ENCODE results near the gene NKD1.
A peak's percentile ranks its signal among the peaks of the same experiment; 100 is the strongest.

The NKD1 gene

GRCh38 chr16:50692999-50693781 lies 145.0 kb downstream of the NKD1 start, which contains the start of gene NOD2:
NOD2 (plus strand) TSS chr16:50693606; CDS start chr16:50699496, 5,890 bp downstream.
- POLR2A ChIA-PET, result no interaction called here
- TF ChIP-seq TARDBP (IDR thresholded peaks at IDR 0.05) (no peak), SUZ12 (IDR thresholded peaks at IDR 0.05) (no peak), LEF1 (IDR thresholded peaks at IDR 0.05; ENCODE audit: borderline replicate concordance) (no peak), FOXK2 (IDR thresholded peaks at IDR 0.05) (no peak), CTBP1 (IDR thresholded peaks at IDR 0.05; ENCODE audit: borderline replicate concordance) (no peak), ZNF384 (IDR thresholded peaks at IDR 0.05) (no peak), BHLHE40 (IDR thresholded peaks at IDR 0.05; ENCODE audit: borderline replicate concordance) (no peak), FOXA1 (IDR thresholded peaks at IDR 0.05) (no peak), PKNOX1 (IDR thresholded peaks at IDR 0.05) (no peak), L3MBTL2 (conservative IDR thresholded peaks at IDR 0.05) (no peak), FOXM1 (IDR thresholded peaks at IDR 0.05; ENCODE audit: borderline replicate concordance) (no peak), ARNT (IDR thresholded peaks at IDR 0.05) (no peak), HDGF (IDR thresholded peaks at IDR 0.05; ENCODE audit: borderline replicate concordance) (no peak), SP1 (IDR thresholded peaks at IDR 0.05) (no peak), ELF4 (IDR thresholded peaks at IDR 0.05) (no peak)
- peak; percentile 68 for DNase-seq (ENCODE audit: extremely low spot score)
- CTCF ChIA-PET, result no interaction called here

- no peak for DNase-seq (ENCODE audit: extremely low spot score)
- ChIA-PET CTCF (no interaction called here), POLR2A (no interaction called here)
- no peak for TF ChIP-seq SUZ12 (IDR thresholded peaks at IDR 0.05)
Observed at GRCh38 chr16:50694206-50694605, 146.0 kb downstream of the NKD1 start.

GRCh38 chr16:50695017-50696000 lies 147.1 kb downstream of the NKD1 start:
- no peak for DNase-seq (ENCODE audit: extremely low spot score)
- CTCF ChIA-PET, result no interaction called here

GRCh38 chr16:50696126-50696525 lies 147.9 kb downstream of the NKD1 start:
- TF ChIP-seq ARNT (IDR thresholded peaks at IDR 0.05) (no peak), ELF4 (IDR thresholded peaks at IDR 0.05) (no peak), HDGF (IDR thresholded peaks at IDR 0.05; ENCODE audit: borderline replicate concordance) (no peak), TARDBP (IDR thresholded peaks at IDR 0.05) (no peak), LEF1 (IDR thresholded peaks at IDR 0.05; ENCODE audit: borderline replicate concordance) (no peak), SP1 (IDR thresholded peaks at IDR 0.05) (no peak), NFRKB (IDR thresholded peaks at IDR 0.05) (no peak), FOXM1 (IDR thresholded peaks at IDR 0.05; ENCODE audit: borderline replicate concordance) (no peak), ZNF384 (IDR thresholded peaks at IDR 0.05) (no peak), FOXA1 (IDR thresholded peaks at IDR 0.05) (no peak), SUZ12 (IDR thresholded peaks at IDR 0.05) (no peak), FOXK2 (IDR thresholded peaks at IDR 0.05) (no peak), L3MBTL2 (conservative IDR thresholded peaks at IDR 0.05) (no peak), CTBP1 (IDR thresholded peaks at IDR 0.05; ENCODE audit: borderline replicate concordance) (no peak), PKNOX1 (IDR thresholded peaks at IDR 0.05) (no peak), BHLHE40 (IDR thresholded peaks at IDR 0.05; ENCODE audit: borderline replicate concordance) (no peak)
- ChIA-PET POLR2A (no interaction called here), CTCF (interaction anchor here (0.7 kb wide), 1 partner anchor 99 kb away, joined by 3 read pairs; no protein-coding TSS in a partner anchor)
- no peak for DNase-seq (ENCODE audit: extremely low spot score)

More at GRCh38 chr16:50695017-50696000, 147.1 kb downstream of the NKD1 start:
- POLR2A ChIA-PET, result no interaction called here
- no peak for TF ChIP-seq ELF4 (IDR thresholded peaks at IDR 0.05)
- TF ChIP-seq FOXA1 (IDR thresholded peaks at IDR 0.05), result no peak
- TF ChIP-seq ARNT (IDR thresholded peaks at IDR 0.05), result no peak
- no peak for TF ChIP-seq FOXK2 (IDR thresholded peaks at IDR 0.05)
- no peak for TF ChIP-seq SP1 (IDR thresholded peaks at IDR 0.05)
- no peak for TF ChIP-seq BHLHE40 (IDR thresholded peaks at IDR 0.05; ENCODE audit: borderline replicate concordance)
- no peak for TF ChIP-seq CTBP1 (IDR thresholded peaks at IDR 0.05; ENCODE audit: borderline replicate concordance)
- TF ChIP-seq TARDBP (IDR thresholded peaks at IDR 0.05), result no peak
- TF ChIP-seq NFRKB (IDR thresholded peaks at IDR 0.05), result no peak

GRCh38 chr16:50696575-50697420 lies 148.6 kb downstream of the NKD1 start:
- TF ChIP-seq NFRKB (IDR thresholded peaks at IDR 0.05), result no peak
- no peak for TF ChIP-seq LEF1 (IDR thresholded peaks at IDR 0.05; ENCODE audit: borderline replicate concordance)
- no peak for TF ChIP-seq ELF4 (IDR thresholded peaks at IDR 0.05)
- TF ChIP-seq ZNF384 (IDR thresholded peaks at IDR 0.05), result no peak
- TF ChIP-seq FOXK2 (IDR thresholded peaks at IDR 0.05), result no peak
- TF ChIP-seq SUZ12 (IDR thresholded peaks at IDR 0.05), result no peak
- ChIA-PET POLR2A (no interaction called here), CTCF (interaction anchor here (0.7 kb wide), 1 partner anchor 98 kb away, joined by 3 read pairs; no protein-coding TSS in a partner anchor)
- no peak for DNase-seq (ENCODE audit: extremely low spot score)

GRCh38 chr16:50697421-50697715 lies 149.2 kb downstream of the NKD1 start:
- TF ChIP-seq CTBP1 (IDR thresholded peaks at IDR 0.05; ENCODE audit: borderline replicate concordance) (no peak), ARNT (IDR thresholded peaks at IDR 0.05) (no peak), FOXK2 (IDR thresholded peaks at IDR 0.05) (no peak)
- no peak for DNase-seq (ENCODE audit: extremely low spot score)
- POLR2A ChIA-PET, result no interaction called here
- CTCF ChIA-PET, result no interaction called here
